NCI-H748 (cell line): ENCODE data around the gene NAV2.
A peak's percentile ranks its signal among the peaks of the same experiment; 100 is the strongest.
"Not testable (repeated sequence)": the region's sequence is repeated elsewhere in the genome, so short reads cannot be mapped to it uniquely, and the experiment has no call there.

ENCODE experiments used
- DNase-seq: peaks from one replicate; lab custom pipeline; 2025; ENCODE audit not compliant: unreplicated experiment; lab: John Stamatoyannopoulos, UW

Gene NAV2

GRCh38 chr11:20066013-20066782, 353.6 kb downstream of the NAV2 start:
- DNase-seq, result peak; percentile 12

DNA sequence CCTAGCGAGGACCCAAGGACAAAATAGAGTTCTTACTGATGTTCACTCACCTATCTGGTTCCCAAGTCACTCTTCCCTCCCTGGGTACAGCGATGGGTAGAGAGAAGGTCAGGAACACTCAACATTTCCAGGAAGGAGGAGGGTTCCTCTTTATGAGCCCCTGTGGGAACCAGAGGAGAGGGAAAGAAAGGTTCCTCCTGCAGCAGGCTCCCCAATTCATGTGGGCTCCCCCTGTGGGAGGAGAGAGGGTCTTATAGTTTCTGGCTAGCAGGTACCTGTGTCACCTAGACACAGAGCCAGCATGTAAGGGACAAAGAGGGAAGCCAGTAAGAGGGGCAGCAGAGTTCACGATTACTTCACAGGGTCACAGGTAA, 354.1 kb downstream of the NAV2 start:
- no peak for DNase-seq

GRCh38 chr11:20067665-20068064, 355.0 kb downstream of the NAV2 start:
- DNase-seq, result no peak

DNA sequence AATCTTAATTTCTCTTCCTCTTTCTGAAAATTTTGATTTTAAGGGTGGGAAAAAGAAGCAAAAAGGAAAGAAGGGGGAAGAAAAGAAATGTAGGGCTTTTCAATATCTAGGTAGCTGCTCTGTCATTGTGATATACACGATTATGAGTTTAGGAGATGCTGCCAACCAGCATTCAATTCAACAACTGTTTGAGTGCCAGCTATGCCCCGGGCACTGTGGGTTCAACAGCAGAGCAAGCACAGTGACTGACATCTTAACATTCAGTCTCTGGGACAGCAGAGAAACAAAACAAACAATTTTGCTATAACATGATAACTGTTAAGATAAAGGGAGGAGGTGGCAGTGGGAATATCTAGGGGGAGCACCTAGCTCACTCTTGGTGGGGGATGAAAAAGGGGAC, 356.1 kb downstream of the NAV2 start:
- no peak for DNase-seq

DNA sequence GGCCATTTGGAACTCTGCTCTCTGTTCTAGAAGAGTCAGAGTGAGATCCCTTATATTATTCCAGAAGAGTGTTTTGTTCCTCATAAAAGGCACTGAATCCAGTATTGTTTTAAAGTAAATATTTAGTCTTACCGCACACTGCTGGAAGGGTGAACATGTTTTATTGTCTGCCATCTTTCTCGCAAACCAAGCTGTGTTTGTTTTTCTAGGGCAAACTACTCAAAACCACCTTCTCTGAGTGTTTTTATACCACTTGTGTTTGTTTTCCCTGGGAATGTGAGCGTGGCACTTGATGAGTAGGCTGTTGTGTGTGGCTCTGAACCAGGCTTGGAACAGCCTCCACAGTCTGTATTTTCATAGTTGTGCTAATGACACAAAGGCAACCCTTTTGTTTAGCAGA, 357.8 kb downstream of the NAV2 start:
- peak; percentile 94 for DNase-seq

GRCh38 chr11:20075627-20076026, 363.0 kb downstream of the NAV2 start:
- no peak for DNase-seq

- no peak for DNase-seq
Measured at GRCh38 chr11:20078846-20079245, 366.2 kb downstream of the NAV2 start.

DNA sequence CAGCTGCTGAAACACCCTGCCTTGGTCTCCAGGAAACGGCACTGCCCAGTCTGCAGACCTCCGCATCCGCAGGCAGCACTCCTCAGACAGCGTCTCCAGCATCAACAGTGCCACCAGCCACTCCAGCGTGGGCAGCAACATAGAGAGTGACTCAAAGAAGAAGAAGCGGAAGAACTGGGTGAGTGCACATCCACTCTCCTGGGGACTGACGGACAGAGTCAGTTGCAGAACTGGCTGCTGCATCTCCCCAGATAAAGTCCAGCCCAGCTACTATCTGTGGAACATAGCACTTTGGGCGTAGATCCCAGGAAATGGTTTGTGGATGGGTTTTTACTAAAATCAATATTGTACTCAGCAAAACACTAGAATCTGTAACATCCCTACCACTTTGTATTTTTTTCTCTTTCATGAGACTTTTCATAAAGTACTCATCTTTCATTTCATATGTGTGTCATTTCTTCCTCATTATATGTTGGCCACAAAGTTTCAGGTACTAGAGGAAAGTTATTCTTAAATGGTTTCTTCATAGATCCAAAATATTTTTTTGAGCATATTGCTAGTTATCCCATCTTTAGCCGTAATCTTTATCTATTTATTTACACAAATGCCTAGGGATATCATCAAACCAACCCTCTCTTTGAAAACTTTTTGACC, 367.5 kb downstream of the NAV2 start:
- DNase-seq, result no peak

DNA sequence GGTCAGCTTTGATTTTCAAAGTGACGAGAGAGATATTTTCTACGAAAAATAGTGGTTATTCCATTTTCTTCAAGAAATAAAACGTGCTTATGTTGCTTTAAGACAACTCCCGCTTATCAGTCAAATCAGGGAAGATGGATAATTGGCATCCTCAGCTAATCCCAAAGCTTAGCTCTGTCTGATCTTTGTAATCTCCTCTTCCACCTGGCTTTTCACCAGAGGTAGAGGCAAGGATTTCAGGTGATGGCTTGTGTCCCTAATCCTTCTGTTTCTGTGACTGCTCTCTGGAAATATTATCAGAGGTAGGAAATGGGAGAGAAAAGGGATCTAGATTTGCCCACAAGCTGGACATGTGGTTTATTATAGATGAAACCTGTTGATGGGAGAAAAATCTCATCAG, 368.7 kb downstream of the NAV2 start:
- DNase-seq, result no peak

DNA sequence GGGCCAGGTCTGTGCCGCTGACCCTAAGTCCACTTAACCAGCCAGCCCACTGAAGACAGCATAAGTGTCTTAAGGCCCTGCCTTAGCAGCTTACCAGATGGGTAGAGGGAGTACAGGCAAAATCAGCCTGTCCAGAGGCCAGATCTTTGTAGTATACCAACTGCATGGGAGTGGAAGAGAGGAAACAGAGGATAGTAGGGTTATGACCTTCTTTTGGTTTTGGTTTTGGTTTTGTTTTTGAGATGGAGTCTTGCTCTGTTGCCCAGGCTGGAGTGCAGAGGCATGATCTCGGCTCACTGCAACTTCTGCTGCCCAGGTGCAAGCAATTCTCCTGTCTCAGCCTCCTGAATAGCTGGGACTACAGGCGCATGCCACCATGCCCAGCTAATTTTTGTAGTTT, 371.2 kb downstream of the NAV2 start:
- not testable (repeated sequence) for DNase-seq

DNA sequence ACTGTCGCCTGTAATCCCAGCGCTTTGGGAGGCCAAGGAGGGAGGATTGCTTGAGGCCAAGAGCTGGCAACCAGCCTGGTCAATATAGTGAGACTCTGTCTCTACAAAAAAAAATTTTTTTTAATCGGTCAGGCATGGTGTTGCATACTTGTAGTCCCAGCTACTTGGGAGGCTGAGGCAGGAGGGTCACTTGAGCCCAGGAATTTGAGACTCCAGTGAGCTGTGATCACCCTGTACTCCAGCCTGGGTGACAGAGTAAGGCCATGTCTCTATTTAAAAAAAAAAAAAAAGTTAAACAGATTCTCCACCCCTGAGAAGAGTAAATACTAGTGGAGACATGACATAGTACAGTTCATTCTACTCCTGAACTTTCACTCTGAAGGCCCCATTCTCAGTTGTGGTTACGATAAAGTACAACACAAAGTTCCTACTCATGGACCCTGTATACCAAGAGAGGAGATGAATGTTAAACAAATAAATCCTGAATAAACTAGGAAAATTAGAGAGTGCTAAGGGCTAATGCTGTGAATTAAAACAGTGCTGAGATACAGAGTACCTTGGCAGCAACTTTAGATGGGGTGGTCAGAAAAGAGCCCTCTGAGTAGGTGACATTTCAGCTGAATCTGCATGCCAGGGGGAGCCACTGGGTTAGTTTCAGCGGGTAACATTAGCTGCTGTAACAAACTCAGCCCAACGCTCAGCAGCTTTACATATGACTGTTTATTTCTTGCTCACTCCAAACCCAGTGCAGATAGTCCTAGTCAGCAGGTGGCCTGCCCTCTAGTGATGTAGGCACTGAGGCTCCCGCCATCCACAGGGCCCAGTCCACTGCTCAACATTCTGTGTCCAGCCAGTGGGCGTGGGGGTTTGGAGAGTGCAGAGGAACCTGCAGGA, 372.5 kb downstream of the NAV2 start:
- no peak for DNase-seq

DNA sequence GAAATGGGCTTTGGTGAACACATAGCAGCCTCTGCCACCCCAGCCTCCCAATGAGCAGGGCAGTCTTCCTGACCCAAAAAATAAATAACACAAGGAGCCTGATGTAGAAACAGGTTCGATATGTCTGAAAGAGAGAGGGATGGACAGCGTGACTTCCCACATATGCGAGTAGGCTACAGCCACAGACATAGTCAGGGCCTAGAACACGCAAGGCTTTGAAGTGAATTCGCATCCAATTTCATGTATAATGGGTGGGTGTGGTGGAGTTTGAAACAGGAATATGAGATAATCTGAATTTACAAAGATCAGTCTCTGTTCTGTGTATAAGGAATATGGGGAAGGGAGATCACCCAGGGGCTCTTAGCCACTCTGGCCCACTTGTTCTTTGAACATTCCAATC, 373.3 kb downstream of the NAV2 start:
- DNase-seq, result no peak

- DNase-seq, result no peak
Measured at GRCh38 chr11:20087118-20087521, 374.5 kb downstream of the NAV2 start.

- no peak for DNase-seq
Measured at GRCh38 chr11:20088397-20089225, 376.0 kb downstream of the NAV2 start.

DNA sequence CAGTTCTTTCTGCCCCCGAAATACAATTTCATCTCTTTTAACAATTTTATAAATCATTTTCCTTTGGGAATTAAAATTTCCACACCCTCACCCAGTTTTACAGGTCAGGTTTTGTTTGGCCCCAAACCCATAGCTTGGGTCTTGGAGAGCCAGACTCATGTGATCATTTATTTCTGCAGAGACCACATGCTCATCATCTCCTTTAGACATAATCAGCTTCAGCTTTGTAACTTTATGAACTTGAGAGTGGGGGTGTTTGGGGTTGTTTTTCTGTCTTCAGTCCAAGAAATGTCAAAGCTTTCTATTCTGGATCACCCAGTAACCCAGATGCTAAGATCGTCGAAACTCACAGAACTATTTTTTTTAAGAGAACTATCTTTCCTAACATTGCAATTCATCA, 376.7 kb downstream of the NAV2 start:
- no peak for DNase-seq

GRCh38 chr11:20089796-20090653, 377.4 kb downstream of the NAV2 start:
- DNase-seq, result peak; percentile 67

DNA sequence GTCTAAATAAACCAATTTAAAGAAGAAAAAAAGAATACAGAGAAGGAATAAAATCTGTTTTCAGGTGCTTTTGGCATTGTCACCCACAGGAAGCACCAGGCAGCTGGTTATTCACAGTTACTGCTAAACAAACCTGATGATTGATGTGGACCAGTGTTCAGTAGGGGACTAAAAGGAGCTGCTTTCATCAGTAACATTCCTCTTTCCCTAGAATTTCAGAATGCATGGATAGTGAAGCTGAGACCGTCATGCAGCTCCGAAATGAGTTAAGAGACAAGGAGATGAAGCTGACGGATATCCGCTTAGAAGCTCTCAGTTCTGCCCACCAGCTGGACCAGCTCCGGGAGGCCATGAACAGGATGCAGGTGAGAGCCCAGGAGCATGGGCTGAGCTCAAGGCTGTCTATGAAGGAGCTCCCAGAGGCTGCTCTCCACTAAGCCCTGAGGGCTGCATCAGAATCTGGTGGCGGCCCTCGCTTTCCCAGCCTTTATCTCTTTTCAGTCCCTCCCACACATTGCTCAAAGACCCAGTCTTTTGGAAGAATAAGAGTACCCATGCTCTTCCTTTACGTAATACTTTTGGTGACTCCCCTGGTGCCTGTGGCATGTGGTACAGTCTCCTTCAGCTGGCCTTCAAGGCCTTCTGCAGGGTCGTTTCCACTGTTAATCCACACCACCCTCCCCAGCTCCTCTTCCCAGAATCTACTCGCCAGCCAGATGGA, 378.2 kb downstream of the NAV2 start:
- DNase-seq, result peak; percentile 40

DNA sequence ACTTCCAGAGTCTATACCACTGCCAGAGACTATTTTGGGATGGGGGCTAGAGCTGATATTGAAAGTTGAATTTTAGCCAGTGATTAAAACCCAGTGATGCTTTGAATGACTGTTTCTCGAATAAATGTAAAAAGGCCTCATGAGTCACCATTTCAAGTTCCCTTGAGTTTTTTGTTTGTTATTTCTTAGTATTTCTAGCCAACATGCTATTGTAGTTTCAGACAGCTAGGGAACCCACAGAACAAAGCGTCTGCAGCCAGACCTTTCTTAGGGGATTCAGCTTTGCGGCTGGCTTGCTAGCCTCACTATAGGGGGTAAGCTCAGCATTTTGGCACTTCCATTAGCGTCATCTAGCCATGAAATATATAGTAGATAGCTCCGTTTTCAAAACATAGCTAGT, 381.1 kb downstream of the NAV2 start:
- no peak for DNase-seq

GRCh38 chr11:20095189-20095588, 382.6 kb downstream of the NAV2 start:
- DNase-seq, result no peak
